Osteoblast (primary cell): ENCODE measurements around the gene DIP2C. TPM values are rescaled to one million over a fixed set of nuclear protein-coding genes. Genes with fewer than 3 reads are reported as not detected.

ENCODE experiments used
- DNase-seq: peaks from one replicate; pipeline ENCODE4 v3.0.0; 2011; ENCODE audit warnings: low spot score, mixed read lengths; ENCODE audit not compliant: insufficient read length; ENCODE audit errors: missing footprints
- H2AFZ ChIP-seq: 2 replicates; pipeline ENCODE4 v1.6.0; 2011; ENCODE audit warnings: mild to moderate bottlenecking, low read length
- H3K27ac ChIP-seq: 2 replicates; pipeline ENCODE4 v1.5.1; 2011; ENCODE audit warnings: mild to moderate bottlenecking, low read depth, low read length, moderate library complexity
- H3K27me3 ChIP-seq: 2 replicates; pipeline ENCODE4 v1.6.0; 2012; ENCODE audit warnings: mild to moderate bottlenecking, control low read depth, inconsistent platforms, low read length, moderate library complexity; ENCODE audit not compliant: insufficient read depth
- H3K36me3 ChIP-seq: 2 replicates; pipeline ENCODE4 v1.5.1; 2011; ENCODE audit warnings: mild to moderate bottlenecking, low read length, control low read depth, moderate library complexity; ENCODE audit not compliant: insufficient read depth
- H3K4me1 ChIP-seq: 2 replicates; pipeline ENCODE4 v1.5.1; 2011; ENCODE audit warnings: mild to moderate bottlenecking, low read length, control low read depth, moderate library complexity; ENCODE audit not compliant: insufficient read depth
- H3K4me2 ChIP-seq: 2 replicates; pipeline ENCODE4 v1.6.0; 2011; ENCODE audit warnings: mild to moderate bottlenecking, low read length; ENCODE audit not compliant: insufficient read depth
- H3K4me3 ChIP-seq: fragments of 200-600 bp; sonication (generic); 3 replicates; pipeline ENCODE4 v1.5.1; 2012; ENCODE audit warnings: mild to moderate bottlenecking, low read length, inconsistent platforms; ENCODE audit not compliant: insufficient read depth
- H3K79me2 ChIP-seq: 2 replicates; pipeline ENCODE4 v1.6.0; 2012; ENCODE audit warnings: mild to moderate bottlenecking, low read length, control low read depth, inconsistent platforms; ENCODE audit not compliant: insufficient read depth
- H3K9me3 ChIP-seq: 2 replicates; pipeline ENCODE4 v1.5.1; 2011; ENCODE audit warnings: low read depth, low read length, control low read depth
- H4K20me1 ChIP-seq: 2 replicates; pipeline ENCODE4 v1.6.0; 2012; ENCODE audit warnings: mild to moderate bottlenecking, low read length, control low read depth; ENCODE audit not compliant: insufficient read depth
- CTCF ChIP-seq: IDR thresholded peaks from 2 replicates; pipeline ENCODE4 v1.5.1; 2011; ENCODE audit warnings: mild to moderate bottlenecking, low read depth, low read length, moderate library complexity; ENCODE audit errors: extremely low read depth
- total RNA-seq: library from RNA; depleted of rRNA; stranded (reverse); fragments of >200 nt; gene quantifications from 2 replicates; pipeline ENCODE4 v1.2.3, GENCODE V29; 2012

Gene DIP2C
- total RNA-seq, 1 donor, result 36.9 TPM

- peak; percentile 97 for DNase-seq
- peak overlapping the region; percentile 42 for H3K4me3 ChIP-seq
- H3K36me3 ChIP-seq, result peaks cover 6% of the 10 kb centered on the region
- H3K4me2 ChIP-seq, result peak overlapping the region; percentile 73
- peak overlapping the region; percentile 74 for H2AFZ ChIP-seq
- peaks cover 92% of the 10 kb centered on the region for H3K79me2 ChIP-seq
- H3K4me1 ChIP-seq, result peaks cover 27% of the 10 kb centered on the region
- peaks cover 20% of the 10 kb centered on the region for H4K20me1 ChIP-seq
- H3K9me3 ChIP-seq, result no peaks in the 10 kb centered on the region
- H3K27ac ChIP-seq, result peak overlapping the region; percentile 93
- no peaks in the 10 kb centered on the region for H3K27me3 ChIP-seq
- no peak for TF ChIP-seq CTCF
Measured at GRCh38 chr10:624605-625332, 64.7 kb downstream of the DIP2C start.

- Histone ChIP-seq H3K27me3 (no peaks in the 10 kb centered on the region), H4K20me1 (peaks cover 19% of the 10 kb centered on the region)
Measured at GRCh38 chr10:624312-624604, 65.2 kb downstream of the DIP2C start.

GRCh38 chr10:623477-624311 is 65.8 kb downstream of the DIP2C start:
- peaks cover 27% of the 10 kb centered on the region for H3K4me1 ChIP-seq
- H4K20me1 ChIP-seq, result peaks cover 21% of the 10 kb centered on the region
- no peaks in the 10 kb centered on the region for H3K27me3 ChIP-seq
- no peak for DNase-seq
- H3K4me3 ChIP-seq, result no peak overlapping the region
- no peaks in the 10 kb centered on the region for H3K9me3 ChIP-seq
- H2AFZ ChIP-seq, result no peak overlapping the region
- no peaks in the 10 kb centered on the region for H3K36me3 ChIP-seq
- H3K79me2 ChIP-seq, result peaks cover 92% of the 10 kb centered on the region
- peak overlapping the region; percentile 93 for H3K27ac ChIP-seq
- no peak overlapping the region for H3K4me2 ChIP-seq
- TF ChIP-seq CTCF, result no peak

More at GRCh38 chr10:624312-624604, 65.2 kb downstream of the DIP2C start:
- Histone ChIP-seq H3K79me2 (peaks cover 92% of the 10 kb centered on the region), H3K4me3 (no peak overlapping the region), H3K36me3 (peaks cover under 1% of the 10 kb centered on the region), H3K4me2 (peak overlapping the region; percentile 73), H3K4me1 (peaks cover 27% of the 10 kb centered on the region), H3K9me3 (no peaks in the 10 kb centered on the region), H3K27ac (peak overlapping the region; percentile 93), H2AFZ (no peak overlapping the region)
- DNase-seq, result no peak
- TF ChIP-seq CTCF, result no peak

- no peak overlapping the region for H3K4me3 ChIP-seq
- H3K9me3 ChIP-seq, result no peaks in the 10 kb centered on the region
- no peaks in the 10 kb centered on the region for H3K36me3 ChIP-seq
- TF ChIP-seq CTCF, result no peak
- no peak overlapping the region for H2AFZ ChIP-seq
- no peak for DNase-seq
- H3K27me3 ChIP-seq, result no peaks in the 10 kb centered on the region
- H3K79me2 ChIP-seq, result peaks cover 91% of the 10 kb centered on the region
- peaks cover 23% of the 10 kb centered on the region for H4K20me1 ChIP-seq
- H3K4me2 ChIP-seq, result no peak overlapping the region
- H3K4me1 ChIP-seq, result peaks cover 27% of the 10 kb centered on the region
- no peak overlapping the region for H3K27ac ChIP-seq
Measured at GRCh38 chr10:623014-623413, 66.5 kb downstream of the DIP2C start.
